ENCODE measurements around the gene AFAP1. TPM values are rescaled to one million over a fixed set of nuclear protein-coding genes. Genes with fewer than 3 reads are reported as not detected.

The AFAP1 gene
- total RNA-seq, 1 experiment from 2014 or later, result 22.5 TPM

DNA sequence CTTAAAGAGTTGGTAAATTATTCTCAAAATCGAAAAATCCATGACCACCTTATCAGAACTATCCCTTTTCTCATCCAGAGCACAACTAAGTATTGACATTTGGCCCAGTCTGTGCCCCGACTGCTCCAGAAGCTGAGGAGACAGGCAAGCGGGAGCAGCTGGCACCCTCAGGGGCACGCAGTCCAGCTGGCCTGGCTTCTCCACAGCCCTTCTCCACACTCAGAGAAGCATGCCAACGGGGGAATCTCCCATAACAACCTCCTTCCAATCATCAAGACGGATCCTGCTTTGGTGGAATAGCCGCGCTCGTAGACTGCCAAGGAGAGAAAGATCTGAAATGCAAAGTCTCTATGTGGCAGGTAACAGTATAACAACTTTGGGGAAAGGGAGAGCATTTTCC, 85.4 kb downstream of the AFAP1 start:
- CTCF ChIA-PET, result no interaction called here
- Mint-ChIP-seq H3K4me1 (ENCODE audit: insufficient read depth, unreplicated experiment) (peaks cover 9% of the 10 kb centered on the region), H3K36me3 (ENCODE audit: insufficient read depth, unreplicated experiment) (peaks cover 9% of the 10 kb centered on the region), H3K9me3 (ENCODE audit: unreplicated experiment) (no peaks in the 10 kb centered on the region), H3K27ac (ENCODE audit: low read depth, unreplicated experiment) (no peak overlapping the region), H3K4me3 (ENCODE audit: unreplicated experiment) (no peak overlapping the region), H3K27me3 (ENCODE audit: insufficient read depth, unreplicated experiment) (no peaks in the 10 kb centered on the region)
- no peak for TF ChIP-seq CTCF (IDR thresholded peaks at IDR 0.05; ENCODE audit: unreplicated experiment)
- POLR2A ChIA-PET, result no interaction called here
- intact Hi-C loops (cut with micrococcal nuclease), result no loop called here
- BruUV-seq (replicated peaks), result no TSS peak
- DNase-seq (ENCODE audit: unreplicated experiment), result no peak

DNA sequence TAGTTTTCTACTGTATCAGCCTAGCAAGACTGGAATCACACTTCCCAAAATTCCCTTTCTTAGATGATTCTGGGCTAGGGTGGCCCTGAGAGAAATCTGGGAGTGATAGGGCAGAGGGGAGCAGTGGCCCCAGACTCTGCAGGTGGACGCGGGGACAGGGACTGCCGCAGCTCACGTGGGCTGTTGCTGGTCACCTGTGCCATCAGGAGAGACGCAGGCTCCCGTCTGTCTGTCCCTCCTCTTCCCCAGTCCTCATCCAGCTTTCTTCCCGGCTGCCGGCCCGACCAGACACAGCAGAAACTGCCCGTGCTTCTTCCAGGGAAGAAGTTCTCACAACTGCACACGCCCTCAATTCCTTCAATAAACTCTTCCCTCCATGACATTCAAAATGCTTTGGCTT, 86.4 kb downstream of the AFAP1 start:
- intact Hi-C loops (cut with micrococcal nuclease), result no loop called here
- Mint-ChIP-seq H3K4me1 (ENCODE audit: insufficient read depth, unreplicated experiment) (peaks cover 9% of the 10 kb centered on the region), H3K36me3 (ENCODE audit: insufficient read depth, unreplicated experiment) (peaks cover 9% of the 10 kb centered on the region), H3K4me3 (ENCODE audit: unreplicated experiment) (no peak overlapping the region), H3K9me3 (ENCODE audit: unreplicated experiment) (no peaks in the 10 kb centered on the region), H3K27ac (ENCODE audit: low read depth, unreplicated experiment) (no peak overlapping the region), H3K27me3 (ENCODE audit: insufficient read depth, unreplicated experiment) (no peaks in the 10 kb centered on the region)
- TF ChIP-seq CTCF (IDR thresholded peaks at IDR 0.05; ENCODE audit: unreplicated experiment), result no peak
- DNase-seq (ENCODE audit: unreplicated experiment), result no peak
- POLR2A ChIA-PET, result no interaction called here
- BruUV-seq (replicated peaks), result no TSS peak
- CTCF ChIA-PET, result interaction anchor here (0.6 kb wide), 1 partner anchor 618 kb away, joined by 3 read pairs; no protein-coding TSS in a partner anchor

DNA sequence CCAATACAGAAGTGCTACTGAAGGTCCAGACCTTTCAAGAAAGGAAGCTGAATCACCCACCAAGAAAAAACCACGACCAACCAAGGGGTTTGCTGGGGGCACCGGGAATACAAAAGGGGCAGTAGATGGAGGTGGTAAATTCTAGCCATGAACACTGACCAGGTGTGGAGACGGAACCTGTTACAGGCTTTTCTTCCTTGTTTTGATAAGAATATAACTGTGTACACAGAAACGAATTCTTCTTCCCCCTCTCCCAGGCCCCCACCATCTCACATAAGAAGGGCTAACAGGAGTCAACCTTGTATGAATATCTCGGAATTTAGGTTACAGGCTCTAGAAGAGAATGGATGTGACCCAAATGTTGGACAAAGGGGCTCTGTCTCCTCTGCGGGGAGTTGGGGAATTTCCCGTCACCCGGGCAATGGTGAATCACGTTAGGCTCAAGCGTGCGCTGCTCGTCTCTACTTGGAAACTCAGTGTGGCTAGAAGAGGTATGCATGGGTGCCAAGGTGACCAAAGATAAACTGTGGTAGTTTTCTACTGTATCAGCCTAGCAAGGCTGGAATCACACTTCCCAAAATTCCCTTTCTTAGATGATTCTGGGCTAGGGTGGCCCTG, 87.0 kb downstream of the AFAP1 start:
- no peak overlapping the region for H3K4me3 Mint-ChIP-seq (ENCODE audit: unreplicated experiment)
- CTCF ChIA-PET, result no interaction called here
- no TSS peak for BruUV-seq (replicated peaks)

DNA sequence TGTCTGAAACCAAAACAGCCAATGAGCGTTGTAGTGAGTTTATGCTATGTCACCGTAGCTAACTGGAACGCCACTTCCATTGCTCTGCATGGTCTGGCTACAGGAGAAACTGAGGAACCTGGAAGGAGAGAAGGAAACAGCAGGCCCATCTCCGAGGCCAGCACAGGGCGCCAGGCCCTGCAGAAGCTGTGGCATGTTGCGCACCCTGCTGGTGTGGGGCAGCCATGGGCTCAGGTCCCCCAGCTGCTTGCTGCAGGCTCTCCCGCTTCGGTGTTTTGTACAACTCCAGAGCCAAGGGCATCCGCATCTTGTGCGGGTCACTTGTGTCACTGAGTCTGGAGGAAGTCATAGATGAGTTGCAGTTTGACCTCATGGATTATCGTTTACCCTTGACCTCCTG, 89.2 kb downstream of the AFAP1 start:
- Mint-ChIP-seq H3K4me3 (ENCODE audit: unreplicated experiment) (no peak overlapping the region), H3K9me3 (ENCODE audit: unreplicated experiment) (no peaks in the 10 kb centered on the region), H3K27ac (ENCODE audit: low read depth, unreplicated experiment) (no peak overlapping the region), H3K4me1 (ENCODE audit: insufficient read depth, unreplicated experiment) (no peaks in the 10 kb centered on the region), H3K27me3 (ENCODE audit: insufficient read depth, unreplicated experiment) (no peaks in the 10 kb centered on the region), H3K36me3 (ENCODE audit: insufficient read depth, unreplicated experiment) (peaks cover 15% of the 10 kb centered on the region)
- no peak for TF ChIP-seq CTCF (IDR thresholded peaks at IDR 0.05; ENCODE audit: unreplicated experiment)
- DNase-seq (ENCODE audit: unreplicated experiment), result no peak
- POLR2A ChIA-PET, result no interaction called here
- CTCF ChIA-PET, result interaction anchor here (0.8 kb wide), 1 partner anchor 10 kb away, joined by 4 read pairs; no protein-coding TSS in a partner anchor
- intact Hi-C loops (cut with micrococcal nuclease), result no loop called here
- no TSS peak for BruUV-seq (replicated peaks)

More for the DNA sequence above, 87.0 kb downstream of the AFAP1 start:
- no peaks in the 10 kb centered on the region for H3K27me3 Mint-ChIP-seq (ENCODE audit: insufficient read depth, unreplicated experiment)
- DNase-seq (ENCODE audit: unreplicated experiment), result no peak
- TF ChIP-seq CTCF (IDR thresholded peaks at IDR 0.05; ENCODE audit: unreplicated experiment), result no peak
- H3K27ac Mint-ChIP-seq (ENCODE audit: low read depth, unreplicated experiment), result no peak overlapping the region
- H3K4me1 Mint-ChIP-seq (ENCODE audit: insufficient read depth, unreplicated experiment), result peaks cover 9% of the 10 kb centered on the region
- peaks cover 9% of the 10 kb centered on the region for H3K36me3 Mint-ChIP-seq (ENCODE audit: insufficient read depth, unreplicated experiment)
- H3K9me3 Mint-ChIP-seq (ENCODE audit: unreplicated experiment), result no peaks in the 10 kb centered on the region
- POLR2A ChIA-PET, result no interaction called here
- intact Hi-C loops (cut with micrococcal nuclease), result no loop called here

Measured in MCF 10A (cell line).